Measurements from ENCODE around the gene TIMM44.
"Not testable (repeated sequence)": the region's sequence is repeated elsewhere in the genome, so short reads cannot be mapped to it uniquely, and the experiment has no call there.

Gene TIMM44

DNA sequence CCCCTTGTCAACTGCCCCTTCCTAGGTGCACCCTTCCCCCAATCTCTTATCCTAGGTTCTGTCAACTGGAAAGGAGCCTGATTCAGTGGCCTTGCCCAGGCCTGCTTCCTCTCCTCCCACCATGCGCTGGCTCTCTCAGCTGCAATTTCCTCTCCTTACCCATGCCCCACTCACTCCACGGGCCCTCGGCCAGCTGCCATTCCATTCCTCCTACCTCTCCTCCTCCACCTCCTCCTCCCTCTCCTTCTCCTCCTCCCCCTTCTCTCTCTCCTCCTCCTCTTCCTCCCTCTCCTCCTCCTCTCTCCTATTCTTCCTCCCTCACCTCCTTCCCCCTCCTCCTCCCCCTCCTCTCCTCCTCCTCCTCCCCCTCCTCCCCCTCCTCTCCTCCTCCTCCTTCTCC, 9.6 kb upstream of the TIMM44 start:
- in situ Hi-C loops (cut with MboI; ENCODE audit: low sequenced_read_pairs), result no loop called here

DNA sequence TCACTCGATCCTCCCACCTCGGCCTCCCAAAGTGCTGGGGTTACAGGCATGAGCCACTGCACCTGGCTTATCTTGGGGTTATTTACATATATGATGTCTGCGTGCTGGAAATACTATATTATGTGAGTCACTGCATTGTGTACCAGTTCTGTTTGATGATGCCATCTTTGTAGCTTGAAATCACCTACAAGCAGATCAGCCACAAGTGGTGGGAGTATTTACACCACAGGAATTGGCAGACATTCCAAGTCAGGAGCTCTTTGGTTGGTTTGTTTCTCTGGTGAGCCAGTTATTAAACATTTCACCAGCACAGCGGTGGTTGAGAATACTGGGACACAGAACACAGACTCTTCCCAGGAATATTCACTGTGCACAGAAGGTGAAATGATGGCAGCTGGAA, 4.5 kb upstream of the TIMM44 start:
- in situ Hi-C loops (cut with MboI; ENCODE audit: low sequenced_read_pairs), result no loop called here

DNA sequence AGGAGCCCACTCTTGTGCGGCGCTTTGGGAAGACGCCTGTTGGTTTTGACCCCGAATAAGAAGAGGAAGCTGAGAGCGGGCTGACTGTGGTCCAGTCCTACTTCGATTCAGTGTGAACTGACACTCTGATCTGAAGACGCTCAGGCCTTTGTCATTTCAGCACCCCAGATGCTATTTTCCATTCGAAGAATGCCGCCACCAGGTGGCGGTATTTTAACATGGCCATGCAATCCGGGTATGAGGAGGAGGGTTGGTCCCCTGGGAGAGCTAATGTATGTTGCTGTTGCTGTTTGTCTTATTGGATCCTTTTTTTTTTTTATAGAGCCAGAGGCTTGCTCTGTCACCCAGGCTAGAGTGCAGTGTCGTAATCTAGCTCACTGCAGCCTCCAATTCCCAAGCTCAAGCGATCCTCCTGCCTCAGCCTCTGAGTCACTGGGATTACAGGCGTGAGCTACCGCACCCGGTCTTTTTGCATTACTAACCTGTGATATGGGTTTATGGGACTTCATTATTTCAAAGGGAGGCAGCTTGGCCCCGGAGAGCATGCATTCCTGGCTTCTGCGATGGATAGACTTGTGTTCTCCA, 803 bp upstream of the TIMM44 start:
- in situ Hi-C loops (cut with MboI; ENCODE audit: low sequenced_read_pairs), result no loop called here

DNA sequence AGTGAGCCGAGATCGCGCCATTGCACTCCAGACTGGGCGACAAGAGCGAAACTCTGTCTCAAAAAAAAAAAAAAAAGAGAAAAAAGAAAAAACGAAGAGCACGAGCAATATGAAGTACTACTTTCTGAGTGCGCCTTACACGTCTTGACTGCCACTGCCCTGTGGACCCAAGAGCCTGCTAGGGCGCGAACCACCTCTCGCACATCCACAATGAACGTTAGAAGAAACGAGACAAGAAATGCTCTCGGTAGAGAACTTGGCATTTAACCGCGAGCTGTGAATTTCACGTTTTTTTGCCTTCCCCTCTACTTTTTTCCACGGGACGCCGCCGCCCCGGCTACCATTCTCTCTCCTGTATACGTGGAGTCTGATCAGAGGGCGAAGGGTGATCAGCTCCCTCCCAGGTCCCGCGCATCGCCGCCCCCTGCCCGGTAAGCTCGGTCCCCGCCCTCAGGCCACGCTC, 454 bp downstream of the TIMM44 start:
- in situ Hi-C loops (cut with MboI; ENCODE audit: low sequenced_read_pairs), result no loop called here

DNA sequence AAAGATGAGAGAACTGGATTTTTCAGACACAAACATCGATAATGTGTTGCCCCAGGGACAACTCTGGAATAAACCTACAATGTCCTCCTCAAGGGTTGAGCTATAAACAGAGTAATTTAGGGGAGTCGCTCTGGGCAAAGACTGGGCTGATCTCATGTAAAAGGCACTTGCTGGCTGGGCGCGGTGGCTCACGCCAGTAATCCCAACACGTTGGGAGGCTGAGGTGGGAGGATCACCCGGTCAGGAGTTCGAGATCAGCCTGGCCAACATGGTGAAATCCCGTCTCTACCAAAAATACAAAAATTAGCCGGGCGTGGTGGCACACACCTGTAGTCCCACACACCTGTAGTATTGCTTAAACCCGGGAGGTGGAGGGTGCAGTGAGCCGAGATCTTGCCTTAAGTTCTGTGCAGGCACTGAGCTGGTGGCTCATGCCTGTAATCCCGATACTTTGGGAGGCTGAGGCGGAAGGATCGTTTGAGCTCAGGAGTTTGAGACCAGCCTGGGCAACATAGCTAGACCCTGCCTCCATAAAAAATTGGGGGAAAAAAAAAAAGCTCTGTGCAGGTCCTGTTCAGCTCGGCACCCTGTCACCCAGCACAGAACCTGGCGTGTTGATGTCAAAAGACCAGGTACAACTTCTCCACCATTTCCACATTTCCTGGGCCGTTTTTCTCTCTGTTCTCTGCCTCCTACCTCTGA, 1.4 kb downstream of the TIMM44 start:
- in situ Hi-C loops (cut with MboI; ENCODE audit: low sequenced_read_pairs), result no loop called here

DNA sequence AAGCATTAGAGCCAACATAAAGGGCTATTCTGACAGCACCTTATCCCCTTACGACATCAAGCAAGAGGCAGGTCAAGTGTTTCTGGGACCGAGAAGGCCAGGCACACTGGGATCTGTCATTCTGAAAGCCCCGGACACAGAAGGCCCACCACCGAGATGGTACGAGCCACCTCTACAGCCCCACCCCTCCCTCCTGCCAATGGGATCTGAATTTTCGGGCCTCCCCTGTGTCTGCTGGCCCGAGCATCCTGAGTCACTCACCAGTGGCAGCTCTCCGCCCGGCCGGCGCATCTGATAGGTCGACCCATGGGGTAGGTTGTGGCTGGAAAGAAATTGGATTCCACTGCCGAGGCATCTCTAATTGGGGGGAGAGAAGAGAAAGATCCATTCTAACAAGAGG, 2.6 kb downstream of the TIMM44 start:
- in situ Hi-C loops (cut with MboI; ENCODE audit: low sequenced_read_pairs), result no loop called here

DNA sequence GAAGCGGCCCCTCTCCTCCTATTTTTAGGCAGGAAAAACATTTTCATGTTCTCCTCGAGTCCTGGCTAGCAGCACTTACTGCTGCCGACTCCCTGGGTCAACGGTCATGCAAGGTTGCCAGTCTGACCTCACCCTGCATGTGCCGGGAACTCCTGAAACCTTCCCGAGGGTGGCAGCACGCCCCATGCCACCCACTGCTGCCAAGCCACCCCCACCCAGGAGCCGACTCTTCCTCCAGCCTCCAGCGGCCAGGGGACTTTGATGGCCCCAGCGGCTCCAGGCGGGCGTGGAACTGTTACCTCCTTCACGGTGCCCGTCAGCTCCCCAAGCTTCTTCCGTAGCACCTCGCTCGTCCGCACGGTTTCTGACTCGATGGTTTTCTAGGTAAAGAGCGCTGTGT, 8.7 kb downstream of the TIMM44 start:
- in situ Hi-C loops (cut with MboI; ENCODE audit: low sequenced_read_pairs), result no loop called here

DNA sequence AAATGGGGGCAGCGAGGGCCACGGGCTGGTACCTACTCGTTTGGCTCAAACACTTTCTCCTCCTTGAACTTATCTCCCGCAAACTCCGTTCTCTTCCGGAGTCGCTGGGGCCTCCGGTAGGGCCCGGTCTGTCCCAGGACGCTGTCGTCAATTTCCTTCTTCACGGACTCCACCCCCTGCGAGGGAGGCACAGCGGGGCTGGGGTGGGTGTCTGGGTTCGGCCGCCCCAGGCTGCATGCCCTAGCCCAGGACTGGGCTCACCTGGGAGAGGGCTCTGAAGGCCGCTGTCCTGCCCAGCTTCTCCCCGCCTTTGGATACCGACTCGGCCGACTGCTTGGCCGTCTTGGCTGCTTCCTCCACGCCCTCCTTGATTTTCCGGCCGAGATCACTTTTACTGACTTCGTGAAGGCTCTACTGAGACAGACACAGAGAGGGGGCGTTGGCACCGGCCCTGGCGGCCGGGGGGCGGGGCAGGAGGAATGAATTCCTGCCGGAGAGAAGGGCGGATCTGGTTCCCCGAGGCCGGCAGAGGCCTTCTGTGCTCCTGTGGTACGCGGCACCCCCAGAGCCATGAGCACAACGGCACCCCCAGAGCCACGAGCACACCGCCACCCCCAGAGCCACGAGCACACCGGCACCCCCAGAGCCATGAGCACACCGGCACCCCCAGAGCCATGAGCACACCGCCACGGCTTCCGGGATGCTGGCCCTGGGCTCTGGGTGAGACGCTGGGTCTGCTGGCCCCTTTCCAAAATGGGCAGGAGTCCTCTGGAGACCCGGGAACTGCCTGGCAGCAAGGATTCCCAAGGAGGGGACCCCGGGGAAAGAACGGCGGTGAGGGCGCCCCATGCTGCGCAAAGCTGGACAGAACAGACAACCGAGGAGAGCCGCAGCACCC, 9.4 kb downstream of the TIMM44 start:
- in situ Hi-C loops (cut with MboI; ENCODE audit: low sequenced_read_pairs), result no loop called here

DNA sequence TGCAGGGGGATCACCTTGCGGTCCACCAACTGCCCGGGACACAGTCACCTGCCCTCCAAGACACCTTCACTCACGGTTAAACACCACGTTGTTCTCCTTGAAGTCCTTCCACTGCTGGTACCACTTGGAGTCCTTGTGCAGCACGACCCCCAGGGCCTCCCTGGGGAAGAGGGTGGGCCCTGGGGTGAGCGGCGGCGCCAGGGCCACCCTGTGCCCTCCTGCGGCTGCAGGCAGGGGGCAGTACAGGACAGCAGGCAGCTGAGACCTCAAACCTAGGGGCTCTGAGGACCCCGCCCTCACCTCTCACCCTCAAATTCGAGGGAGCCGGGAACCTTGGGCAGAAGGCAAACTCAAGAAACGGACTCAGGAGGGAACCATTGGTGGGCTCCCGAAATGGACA, 10.1 kb downstream of the TIMM44 start:
- in situ Hi-C loops (cut with MboI; ENCODE audit: low sequenced_read_pairs), result no loop called here

DNA sequence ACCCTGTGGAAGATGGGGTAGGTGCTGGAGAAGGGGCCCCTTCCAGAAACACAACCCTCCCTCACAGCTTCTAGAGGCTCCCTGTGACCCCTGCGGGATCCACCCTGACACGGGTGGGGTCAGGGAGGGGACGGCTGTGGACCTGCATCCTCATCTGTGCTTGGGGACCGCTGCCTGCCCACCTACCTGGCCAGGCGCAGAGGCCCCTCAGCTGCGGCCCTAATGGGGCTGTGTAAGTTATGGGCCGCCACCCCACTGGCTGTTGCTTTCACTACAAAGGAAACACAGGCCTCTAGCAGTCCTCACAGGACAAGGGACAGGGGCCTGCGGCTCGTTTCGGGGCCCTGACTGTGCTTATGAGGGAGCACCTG, 10.6 kb downstream of the TIMM44 start:
- in situ Hi-C loops (cut with MboI; ENCODE audit: low sequenced_read_pairs), result no loop called here

DNA sequence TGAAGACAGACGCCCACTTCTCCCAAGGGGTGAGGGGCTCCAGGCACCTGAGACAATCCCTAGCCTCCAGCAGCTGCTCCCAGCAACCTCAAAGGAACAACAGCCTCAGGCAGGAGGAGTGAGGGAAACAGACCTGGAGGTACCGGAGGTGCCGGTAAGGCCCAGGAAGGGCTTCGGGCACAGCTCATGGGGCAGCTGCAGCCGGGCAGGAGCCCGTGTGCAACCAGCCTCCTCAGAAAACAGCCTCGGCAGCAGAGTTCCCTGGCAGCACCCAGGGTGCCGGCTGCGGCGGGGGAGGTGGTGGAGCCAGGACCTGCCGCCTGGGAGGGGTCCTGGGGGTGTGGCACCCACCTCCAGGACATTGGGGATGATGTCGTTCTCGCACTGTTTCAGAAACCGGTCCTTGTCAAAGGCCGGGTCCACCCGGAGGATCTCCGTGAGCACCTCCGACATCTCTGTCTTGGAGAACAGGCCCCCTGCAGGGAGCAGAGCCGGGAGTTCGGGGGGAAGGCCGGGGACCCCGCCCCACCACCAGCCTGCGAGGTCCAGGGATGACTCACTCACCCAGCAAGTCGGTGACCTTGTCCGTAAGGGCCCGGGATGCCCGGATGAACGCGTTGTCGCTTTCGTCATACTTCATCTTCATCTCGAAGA, 11.1 kb downstream of the TIMM44 start:
- in situ Hi-C loops (cut with MboI; ENCODE audit: low sequenced_read_pairs), result no loop called here

DNA sequence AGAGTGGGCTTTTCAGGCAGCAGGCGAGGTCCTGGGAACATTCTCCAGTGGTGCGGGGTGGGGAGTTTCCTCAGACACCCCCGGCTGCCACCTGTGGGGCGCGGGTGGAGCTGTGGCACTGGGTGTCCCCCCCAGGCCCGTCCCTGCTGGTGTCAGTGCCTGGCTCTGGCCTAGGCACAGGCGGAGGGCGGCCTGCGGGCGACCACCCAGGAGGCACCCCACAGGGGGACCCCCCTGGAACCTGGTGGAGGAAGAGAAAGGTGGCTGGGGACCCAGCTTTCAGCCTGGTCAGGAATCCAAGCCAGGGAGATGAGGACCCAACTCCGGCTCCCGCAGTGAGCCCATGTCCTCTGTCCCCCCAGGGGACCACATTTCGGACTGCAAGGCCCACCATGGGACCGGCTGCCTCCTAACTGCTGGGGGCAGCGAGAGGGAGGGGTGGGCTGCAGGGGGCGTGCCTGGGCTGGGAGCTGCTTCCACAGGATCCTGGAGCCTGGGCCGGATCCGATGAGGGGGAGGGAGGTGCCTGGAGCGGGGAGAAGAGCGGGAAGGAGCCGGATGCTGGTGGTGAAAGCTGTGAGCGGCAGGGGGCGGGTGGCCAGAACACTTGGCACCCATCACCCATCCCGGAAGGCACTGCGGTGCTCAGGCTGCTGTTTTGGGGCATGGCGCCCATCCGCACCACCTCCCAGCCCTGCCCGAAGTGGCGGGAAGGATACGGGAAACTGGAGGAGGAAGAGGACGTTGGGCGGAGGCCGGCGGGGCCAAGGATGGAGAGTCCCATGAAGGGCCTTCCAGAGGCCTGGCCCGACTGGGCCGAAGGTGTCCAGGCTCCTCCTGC, 12.0 kb downstream of the TIMM44 start:
- in situ Hi-C loops (cut with MboI; ENCODE audit: low sequenced_read_pairs), result no loop called here

DNA sequence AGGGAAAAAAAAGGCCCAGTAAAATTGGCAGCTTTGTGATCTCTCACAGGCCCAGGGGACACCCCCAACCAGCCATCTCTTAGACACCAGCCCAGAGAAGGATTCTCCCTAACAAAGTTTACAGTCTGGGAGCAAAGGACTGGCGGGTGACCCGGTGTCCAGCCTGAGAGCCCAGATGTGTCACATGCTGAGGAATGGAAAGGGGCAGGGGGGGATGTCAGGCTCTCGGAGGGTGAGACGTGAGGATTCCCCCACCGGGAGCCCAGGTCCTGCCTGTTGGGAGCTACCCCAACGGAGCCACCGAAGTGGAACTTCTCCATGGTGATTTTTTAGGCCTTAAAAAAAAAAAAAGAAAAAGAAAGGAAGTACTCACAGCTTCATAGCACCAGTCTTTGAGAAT, 12.7 kb downstream of the TIMM44 start:
- in situ Hi-C loops (cut with MboI; ENCODE audit: low sequenced_read_pairs), result no loop called here

DNA sequence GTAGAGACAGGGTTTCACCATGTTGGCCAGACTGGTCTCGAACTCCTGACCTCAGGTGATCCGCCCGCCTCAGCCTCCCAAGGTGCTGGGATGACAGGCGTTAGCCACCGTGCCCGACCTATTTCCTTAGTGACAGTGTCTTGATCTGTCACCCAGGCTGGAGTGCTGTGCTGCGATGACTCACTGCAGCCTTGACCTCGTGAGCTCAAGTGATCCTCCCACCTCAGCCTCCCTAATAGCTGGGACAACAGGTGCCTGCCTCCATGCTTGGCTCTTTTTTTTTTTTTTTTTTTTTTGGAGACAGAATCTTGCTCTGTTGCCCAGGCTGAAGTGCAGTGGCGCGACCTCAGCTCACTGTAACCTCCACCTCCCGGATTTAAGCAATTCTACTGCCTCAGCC, 13.4 kb downstream of the TIMM44 start:
- in situ Hi-C loops (cut with MboI; ENCODE audit: low sequenced_read_pairs), result not testable (repeated sequence)

DNA sequence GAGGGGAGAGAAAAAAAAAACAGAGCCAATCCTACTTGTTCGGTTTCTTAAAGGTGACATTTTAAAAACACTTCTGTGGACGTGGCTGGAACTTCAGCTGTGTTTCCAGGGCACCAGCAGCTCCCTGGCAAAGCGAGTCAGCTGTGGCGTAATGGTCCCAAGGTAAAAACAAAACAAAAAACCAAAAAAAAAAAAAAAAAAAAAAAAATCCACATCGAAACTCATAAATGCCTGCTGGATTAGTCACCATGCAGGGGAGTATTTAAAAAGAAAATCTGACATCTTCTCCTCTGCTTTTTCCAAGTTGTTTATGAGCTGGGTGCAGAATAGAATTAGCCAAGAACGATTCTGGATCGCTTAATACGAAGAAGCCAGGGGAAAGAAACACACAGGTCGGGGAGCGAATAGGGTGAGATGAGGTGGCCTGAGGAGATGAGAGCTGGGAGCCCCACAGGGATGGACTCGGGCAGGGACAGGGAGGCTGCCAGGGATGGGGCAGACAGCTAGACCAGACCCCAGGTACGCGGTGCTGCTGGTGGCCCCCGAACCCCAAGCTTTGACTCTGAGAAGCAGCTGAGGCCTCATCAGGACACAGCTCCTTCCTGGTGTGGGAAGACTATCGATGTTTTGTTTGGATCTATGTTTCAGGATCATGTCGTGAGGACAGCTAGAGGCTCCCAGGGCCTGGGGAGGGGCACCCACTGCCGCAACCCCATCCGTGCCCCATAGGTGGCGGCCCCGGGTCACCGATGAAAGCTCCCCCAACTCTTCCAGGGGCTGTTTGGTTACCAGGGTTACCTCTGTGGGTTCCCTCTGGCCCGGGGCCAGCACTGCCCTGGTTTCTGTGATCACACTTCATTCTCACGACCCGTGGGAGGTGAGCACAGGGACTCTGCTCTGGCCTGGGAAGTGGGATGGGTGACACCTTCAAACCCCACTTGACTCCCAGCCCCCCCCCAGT, 14.4 kb downstream of the TIMM44 start:
- in situ Hi-C loops (cut with MboI; ENCODE audit: low sequenced_read_pairs), result no loop called here

DNA sequence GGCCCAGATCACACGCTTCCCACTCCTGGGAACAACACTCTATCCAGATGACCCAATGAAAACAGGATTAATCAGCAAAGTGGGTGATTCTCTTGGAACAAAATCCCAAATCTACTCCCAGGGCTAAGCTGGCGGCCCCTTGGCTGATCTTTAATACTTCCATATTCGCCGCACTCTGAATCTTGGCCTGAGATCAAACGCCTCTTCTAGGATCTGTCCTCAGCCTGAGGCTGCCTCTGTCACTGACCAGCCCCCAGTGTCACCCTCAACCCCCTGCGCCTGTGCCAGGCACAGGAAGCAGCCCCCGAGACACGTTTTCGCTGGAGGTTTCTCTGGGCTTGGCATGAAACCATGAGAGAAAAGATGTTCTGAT, 15.1 kb downstream of the TIMM44 start:
- in situ Hi-C loops (cut with MboI; ENCODE audit: low sequenced_read_pairs), result no loop called here

DNA sequence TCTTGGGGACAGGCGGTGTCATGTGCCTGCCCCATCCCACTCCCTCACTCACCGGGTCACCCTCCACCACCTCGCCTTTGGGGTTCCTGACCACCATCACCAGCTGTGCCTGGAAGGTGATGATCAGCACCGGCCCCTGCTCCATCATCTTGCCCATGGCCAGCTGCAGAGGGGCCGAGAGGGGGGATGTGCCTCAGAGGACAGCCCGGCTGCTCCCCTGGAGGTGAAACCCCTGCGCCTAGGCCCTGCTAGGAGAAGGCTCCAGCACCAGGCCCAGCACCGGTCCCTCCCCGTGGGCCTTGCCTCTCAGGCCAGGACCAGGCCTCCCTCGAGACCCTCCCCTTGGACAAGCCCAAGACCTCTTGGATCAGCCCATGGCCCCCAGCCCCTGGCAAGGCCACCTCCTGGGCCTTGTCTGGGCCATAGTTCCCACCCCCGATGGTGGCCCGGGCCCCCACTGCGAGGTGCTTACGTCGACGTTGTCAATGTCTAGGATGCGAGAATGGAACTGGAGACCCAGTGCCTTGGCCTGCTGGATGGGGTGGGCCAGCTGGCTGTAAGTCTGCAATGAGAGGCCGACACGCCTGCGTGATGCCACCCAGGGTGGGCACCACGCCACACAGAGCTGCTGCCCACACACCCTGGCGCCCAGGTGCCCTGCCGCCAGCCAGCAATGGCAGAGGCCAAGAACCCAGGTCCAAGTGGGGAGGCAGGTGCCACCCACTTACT, 15.7 kb downstream of the TIMM44 start:
- in situ Hi-C loops (cut with MboI; ENCODE audit: low sequenced_read_pairs), result no loop called here

DNA sequence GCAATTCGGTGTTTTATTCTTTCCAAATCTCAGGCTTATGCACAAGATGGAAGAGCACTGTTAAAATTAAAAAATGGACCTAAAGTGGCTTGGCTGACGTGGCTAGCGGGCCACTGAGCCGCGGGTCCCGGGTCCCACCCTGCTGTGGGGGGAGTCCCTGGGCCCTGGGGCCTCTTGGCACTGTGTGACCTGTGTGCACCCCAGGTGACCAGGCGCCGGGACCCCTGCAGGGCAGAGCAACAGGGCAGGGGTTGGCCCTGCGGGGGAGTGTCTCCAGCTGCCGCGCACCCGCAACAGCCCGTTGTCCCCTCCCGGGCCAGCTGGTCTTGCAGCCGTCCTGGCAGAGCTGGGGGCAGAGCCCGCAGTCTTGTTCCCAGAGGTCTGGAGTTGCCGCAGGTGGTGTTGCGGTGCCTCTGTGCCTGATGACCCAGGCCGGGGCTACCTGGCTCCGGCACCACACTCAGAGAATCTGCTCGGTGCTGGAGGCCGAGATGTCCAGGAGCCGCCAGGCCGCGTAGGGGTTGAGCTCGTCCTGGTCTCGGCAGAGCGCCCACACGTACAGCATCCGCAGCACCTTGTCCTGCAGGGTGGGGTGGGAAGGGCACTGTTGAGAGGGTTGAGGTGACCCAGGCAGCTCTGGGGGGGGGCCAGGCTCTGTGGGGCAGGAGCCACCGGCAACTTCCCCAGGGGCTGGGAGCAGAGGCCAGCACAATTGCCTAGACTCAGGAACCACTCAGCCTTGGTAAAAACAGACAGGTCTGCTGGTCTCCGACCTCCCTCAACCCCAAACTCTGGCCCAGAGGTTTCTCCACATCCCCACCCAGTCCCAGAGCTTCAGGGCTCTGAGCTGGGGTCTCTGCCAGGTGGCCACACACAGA, 16.5 kb downstream of the TIMM44 start:
- in situ Hi-C loops (cut with MboI; ENCODE audit: low sequenced_read_pairs), result no loop called here

Measured in HL-60/S4 treated with retinoic acid at 250 ng/mL for 4 days and 3 days (cell line).